ENCODE measurements around the gene CNTNAP2. TPM values are rescaled to one million over a fixed set of nuclear protein-coding genes. Genes with fewer than 3 reads are reported as not detected.

The CNTNAP2 gene
- total and polyA plus RNA-seq, 2 donors (not counting 1 experiment from before 2014, with no cell fraction given) = not detected

GRCh38 chr7:147153571-147153970 lies 1037.0 kb downstream of the CNTNAP2 start:
- Histone ChIP-seq H3K9ac (ENCODE audit: insufficient read depth, low read length) (no peak overlapping the region), H3K4me2 (ENCODE audit: extremely low read depth, insufficient read depth, low read length) (no peak overlapping the region), H3K27ac (ENCODE audit: insufficient read depth, low read length) (no peak overlapping the region), H3K36me3 (ENCODE audit: control insufficient read depth, insufficient read depth, low read length) (no peaks in the 10 kb centered on the region), H4K20me1 (ENCODE audit: control insufficient read depth, extremely low read depth, insufficient read depth, low read length) (no peaks in the 10 kb centered on the region), H3K4me3 (replicated peaks in 1 of 4; ENCODE audit: control extremely low read depth in 1 of 4, insufficient read depth in 1 of 4, low read depth in 3 of 4, low read length in 4 of 4) (no peak overlapping the region), H3K27me3 (ENCODE audit: control insufficient read depth, insufficient read depth, low read length) (no peaks in the 10 kb centered on the region), H3K9me3 (ENCODE audit: control insufficient read depth, insufficient read depth, low read depth, low read length) (no peaks in the 10 kb centered on the region), H3K79me2 (ENCODE audit: control insufficient read depth, insufficient read depth, low read length) (no peaks in the 10 kb centered on the region), H2AFZ (ENCODE audit: low read length) (no peak overlapping the region), H3K4me1 (ENCODE audit: control insufficient read depth, extremely low read depth, insufficient read depth, low read length) (no peaks in the 10 kb centered on the region)
- TF ChIP-seq CTCF (conservative IDR thresholded peaks at IDR 0.05 in 1 of 2, IDR thresholded peaks at IDR 0.05 in 1 of 2; ENCODE audit: low read depth in 1 of 2, low read length in 2 of 2) (no peak), EZH2 (IDR thresholded peaks at IDR 0.05; ENCODE audit: low read length, missing control alignments) (no peak)
- DNase-seq (ENCODE audit: low read depth in 2 of 2) = no peak

GRCh38 chr7:147161405-147161804 lies 1044.8 kb downstream of the CNTNAP2 start:
- Histone ChIP-seq H3K27ac (ENCODE audit: insufficient read depth, low read length) (no peak overlapping the region), H3K79me2 (ENCODE audit: control insufficient read depth, insufficient read depth, low read length) (no peaks in the 10 kb centered on the region), H3K4me2 (ENCODE audit: extremely low read depth, insufficient read depth, low read length) (no peak overlapping the region), H3K4me3 (replicated peaks in 1 of 4; ENCODE audit: control extremely low read depth in 1 of 4, insufficient read depth in 1 of 4, low read depth in 3 of 4, low read length in 4 of 4) (no peak overlapping the region), H3K27me3 (ENCODE audit: control insufficient read depth, insufficient read depth, low read length) (no peaks in the 10 kb centered on the region), H3K9me3 (ENCODE audit: control insufficient read depth, insufficient read depth, low read depth, low read length) (no peaks in the 10 kb centered on the region), H3K4me1 (ENCODE audit: control insufficient read depth, extremely low read depth, insufficient read depth, low read length) (no peaks in the 10 kb centered on the region), H3K36me3 (ENCODE audit: control insufficient read depth, insufficient read depth, low read length) (no peaks in the 10 kb centered on the region), H3K9ac (ENCODE audit: insufficient read depth, low read length) (no peak overlapping the region), H4K20me1 (ENCODE audit: control insufficient read depth, extremely low read depth, insufficient read depth, low read length) (no peaks in the 10 kb centered on the region), H2AFZ (ENCODE audit: low read length) (no peak overlapping the region)
- no peak for DNase-seq (ENCODE audit: low read depth in 2 of 2)
- TF ChIP-seq EZH2 (IDR thresholded peaks at IDR 0.05; ENCODE audit: low read length, missing control alignments) (no peak), CTCF (conservative IDR thresholded peaks at IDR 0.05 in 1 of 2, IDR thresholded peaks at IDR 0.05 in 1 of 2; ENCODE audit: low read depth in 1 of 2, low read length in 2 of 2) (no peak)

- no peak overlapping the region for H3K4me3 ChIP-seq (replicated peaks in 1 of 4; ENCODE audit: control extremely low read depth in 1 of 4, insufficient read depth in 1 of 4, low read depth in 3 of 4, low read length in 4 of 4)
- no peaks in the 10 kb centered on the region for H3K4me1 ChIP-seq (ENCODE audit: control insufficient read depth, extremely low read depth, insufficient read depth, low read length)
- H3K4me2 ChIP-seq (ENCODE audit: extremely low read depth, insufficient read depth, low read length) = no peak overlapping the region
- H3K27ac ChIP-seq (ENCODE audit: insufficient read depth, low read length) = no peak overlapping the region
- H3K79me2 ChIP-seq (ENCODE audit: control insufficient read depth, insufficient read depth, low read length) = no peaks in the 10 kb centered on the region
- DNase-seq (ENCODE audit: low read depth in 2 of 2) = no peak
- no peaks in the 10 kb centered on the region for H3K9me3 ChIP-seq (ENCODE audit: control insufficient read depth, insufficient read depth, low read depth, low read length)
- H3K9ac ChIP-seq (ENCODE audit: insufficient read depth, low read length) = no peak overlapping the region
- no peaks in the 10 kb centered on the region for H3K36me3 ChIP-seq (ENCODE audit: control insufficient read depth, insufficient read depth, low read length)
- TF ChIP-seq CTCF (conservative IDR thresholded peaks at IDR 0.05 in 1 of 2, IDR thresholded peaks at IDR 0.05 in 1 of 2; ENCODE audit: low read depth in 1 of 2, low read length in 2 of 2) (no peak), EZH2 (IDR thresholded peaks at IDR 0.05; ENCODE audit: low read length, missing control alignments) (no peak)
- H4K20me1 ChIP-seq (ENCODE audit: control insufficient read depth, extremely low read depth, insufficient read depth, low read length) = no peaks in the 10 kb centered on the region
- no peak overlapping the region for H2AFZ ChIP-seq (ENCODE audit: low read length)
- H3K27me3 ChIP-seq (ENCODE audit: control insufficient read depth, insufficient read depth, low read length) = no peaks in the 10 kb centered on the region
Observed at GRCh38 chr7:147170341-147171012, 1053.9 kb downstream of the CNTNAP2 start.

Measured in fibroblast of lung (primary cell).